C4-2B (cell line): ENCODE results near the gene CLSTN3.

Experiments used
- CTCF ChIP-seq: fragments of 450-650 bp; conservative IDR thresholded peaks from 2 replicates; pipeline ENCODE4 v1.5.1; 2017; ENCODE audit warnings: mild to moderate bottlenecking
- ZFX ChIP-seq: fragments of 450-650 bp; IDR thresholded peaks from 2 replicates; pipeline ENCODE4 v1.6.1; 2017

GRCh38 chr12:7157391-7157790 is 27.2 kb downstream of the CLSTN3 start:
- TF ChIP-seq CTCF: no peak
- TF ChIP-seq ZFX: no peak
